ENCODE results near the gene SHFL. TPM values are rescaled to one million over a fixed set of nuclear protein-coding genes. Genes with fewer than 3 reads are reported as not detected.
A peak's percentile ranks its signal among the peaks of the same experiment; 100 is the strongest.

The SHFL gene
- 10 to 100 TPM; 19.9 to 21.5 (median 20.8) TPM for polyA plus RNA-seq (ENCODE audit: insufficient read length in 3 of 3)

DNA sequence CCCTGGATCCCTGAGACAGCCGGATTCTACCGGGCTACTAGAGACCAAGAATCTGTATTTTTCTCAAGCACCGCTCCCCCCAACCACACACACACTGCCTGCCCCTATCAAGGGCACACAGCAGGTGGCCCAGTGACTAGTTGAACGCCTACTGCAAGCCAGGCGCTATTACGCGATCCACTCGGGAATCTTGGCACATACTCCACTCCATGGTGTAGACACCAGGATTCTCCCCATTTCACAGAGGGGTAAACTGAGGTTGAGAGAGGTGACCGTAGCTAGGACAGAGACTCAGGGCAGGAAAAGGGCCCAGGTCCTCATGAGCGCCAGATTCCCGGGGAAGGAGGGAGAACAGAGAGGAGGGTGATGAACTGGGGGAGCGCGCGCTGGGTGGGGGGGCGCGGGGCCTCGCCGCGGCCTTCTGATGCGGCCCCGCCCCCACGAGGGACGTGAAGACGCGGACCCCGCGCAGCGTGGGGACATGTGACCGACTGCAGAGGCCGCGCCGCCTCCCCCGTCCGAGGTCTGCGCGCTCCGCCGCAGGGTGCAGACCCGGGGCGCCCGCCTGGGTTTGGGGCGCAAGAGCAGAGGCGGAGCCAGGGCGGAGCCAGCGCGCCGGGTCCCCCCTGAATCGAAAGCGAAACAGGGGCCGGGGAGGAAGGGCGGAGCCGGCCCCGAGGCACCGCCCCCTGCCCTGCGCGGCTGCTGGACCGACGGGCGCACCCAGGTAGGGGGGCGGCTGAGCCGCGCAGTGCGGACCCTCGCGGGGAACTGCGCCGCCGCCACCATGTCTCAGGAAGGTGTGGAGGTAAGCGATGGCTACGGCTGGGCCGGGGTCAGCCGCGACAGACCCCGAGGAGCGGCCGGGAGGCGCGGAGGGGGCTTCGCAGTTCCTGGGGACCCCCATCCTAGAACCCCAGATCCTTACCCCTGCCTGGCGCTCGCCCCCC is at the start of gene SHFL:
Gene SHFL (plus strand): TSS at position 677 of the 950 bp plus-strand sequence. CDS start 111 bp downstream, at position 788.
- DNase-seq (ENCODE audit: low read depth in 3 of 3, low spot score in 2 of 3), result no peak

DNA sequence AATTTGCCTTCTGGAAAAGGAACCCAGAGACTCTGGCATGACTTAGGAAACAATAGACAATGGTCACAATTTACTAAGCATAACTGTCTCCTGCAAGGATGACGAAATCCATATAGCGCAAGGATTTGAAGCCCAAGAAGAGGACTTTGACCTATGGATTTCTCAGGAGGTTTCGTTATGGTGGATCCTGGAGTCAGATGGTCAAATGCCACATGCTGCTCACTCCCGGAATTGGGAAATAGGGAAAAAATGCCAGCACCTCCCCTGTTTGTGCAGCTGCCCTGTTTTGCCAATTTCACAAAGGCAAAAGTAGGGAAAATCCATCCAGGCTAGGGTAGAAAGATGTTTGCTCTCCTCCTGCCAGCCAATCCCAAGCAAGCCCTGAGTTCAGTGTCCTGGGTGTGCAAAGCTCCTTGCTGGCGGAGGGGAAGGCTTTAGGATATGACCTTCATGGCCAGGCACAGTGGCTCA is 49.5 kb upstream of the SHFL start:
- DNase-seq (ENCODE audit: low read depth in 3 of 3, low spot score in 2 of 3), result no peak

DNA sequence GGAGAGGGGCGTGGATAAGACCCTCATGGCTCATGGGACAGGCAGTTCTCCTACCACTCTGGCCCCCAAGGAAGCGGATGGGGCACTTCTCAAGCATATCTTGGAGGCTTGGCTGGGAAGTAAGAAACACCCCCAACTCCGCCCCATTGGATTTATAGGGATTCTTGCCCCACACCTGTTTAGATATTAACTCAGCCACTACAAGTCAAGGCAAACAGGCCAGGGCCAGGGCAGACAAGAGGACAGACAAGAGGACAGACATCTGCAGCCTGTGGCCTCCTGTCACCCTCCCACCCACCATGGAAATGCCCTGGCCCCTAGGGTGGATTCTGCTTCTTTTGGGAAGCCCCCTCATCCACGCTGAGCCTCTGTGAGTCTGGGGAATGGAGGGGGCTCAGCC is 48.8 kb upstream of the SHFL start:
- DNase-seq (ENCODE audit: low read depth in 3 of 3, low spot score in 2 of 3), result no peak

DNA sequence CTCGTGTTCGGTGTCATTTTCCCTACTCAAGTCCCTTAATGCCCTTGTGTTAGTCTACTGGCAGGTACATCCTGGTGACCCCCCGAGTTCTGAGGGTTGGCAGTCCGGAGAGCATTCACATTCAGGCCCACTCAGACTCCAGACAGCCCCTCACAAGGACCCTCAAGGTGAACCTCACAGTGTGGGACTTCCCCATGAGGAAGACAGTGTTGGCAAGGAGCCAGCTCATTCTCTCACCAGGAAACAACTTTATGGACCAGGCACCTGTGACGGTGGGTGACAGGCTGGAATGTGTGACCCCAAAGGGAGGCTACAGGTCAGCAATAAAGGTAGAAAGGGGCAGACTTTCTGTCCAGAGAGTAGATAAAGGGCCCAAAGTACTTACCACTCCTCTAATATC is 48.3 kb upstream of the SHFL start:
- no peak for DNase-seq (ENCODE audit: low read depth in 3 of 3, low spot score in 2 of 3)

DNA sequence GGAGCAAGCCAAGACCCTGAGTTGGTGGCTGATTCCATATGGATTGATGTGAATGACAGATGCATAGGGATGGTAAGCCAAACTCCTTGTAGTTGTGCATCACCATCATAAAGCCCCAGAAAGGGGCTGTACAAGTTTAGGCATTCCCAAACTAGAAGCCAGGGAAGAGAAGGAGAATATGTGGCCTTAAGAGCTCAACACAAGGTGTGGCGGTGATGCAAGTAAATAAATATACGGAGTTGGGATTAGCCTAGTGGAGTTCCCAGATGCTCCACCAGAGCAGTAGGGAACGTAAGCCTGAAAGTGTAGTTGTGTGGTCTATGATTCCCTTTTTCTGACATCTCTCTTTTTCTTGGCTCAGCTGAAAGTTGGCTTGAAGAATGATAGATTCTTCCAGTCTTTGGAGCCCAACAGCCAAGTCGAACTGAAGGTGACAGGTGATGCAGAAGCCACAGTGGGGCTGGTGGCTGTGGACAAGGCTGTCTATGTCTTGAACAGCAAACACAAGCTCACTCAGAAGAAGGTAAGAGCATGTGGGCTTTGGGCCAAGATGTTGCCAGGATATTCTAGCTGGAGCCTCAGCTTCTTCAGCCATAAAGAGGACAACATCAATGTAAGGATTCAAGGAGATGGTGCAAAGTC is 42.7 kb upstream of the SHFL start:
- peak; percentile 21 to 45 (median 21) for DNase-seq (ENCODE audit: low read depth in 3 of 3, low spot score in 2 of 3)

DNA sequence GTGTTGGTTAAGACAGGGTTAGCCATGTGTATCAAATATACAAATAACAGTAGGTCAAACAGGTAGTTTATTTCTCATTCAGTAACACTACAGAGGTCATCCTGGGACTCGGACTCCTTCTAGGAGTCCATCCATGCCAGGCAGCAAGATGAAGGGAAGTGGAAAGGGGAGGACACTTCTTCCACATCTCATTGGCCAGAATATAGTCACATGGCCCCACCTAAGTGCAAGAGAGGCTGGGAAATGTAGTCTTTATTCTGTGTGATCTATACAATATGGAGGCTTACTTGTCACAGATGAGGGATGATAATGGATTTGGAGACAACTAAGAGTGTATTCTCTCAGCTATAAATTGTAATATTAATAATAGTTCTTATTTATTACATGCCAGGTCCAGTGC is 41.7 kb upstream of the SHFL start:
- DNase-seq (ENCODE audit: low read depth in 3 of 3, low spot score in 2 of 3), result no peak

DNA sequence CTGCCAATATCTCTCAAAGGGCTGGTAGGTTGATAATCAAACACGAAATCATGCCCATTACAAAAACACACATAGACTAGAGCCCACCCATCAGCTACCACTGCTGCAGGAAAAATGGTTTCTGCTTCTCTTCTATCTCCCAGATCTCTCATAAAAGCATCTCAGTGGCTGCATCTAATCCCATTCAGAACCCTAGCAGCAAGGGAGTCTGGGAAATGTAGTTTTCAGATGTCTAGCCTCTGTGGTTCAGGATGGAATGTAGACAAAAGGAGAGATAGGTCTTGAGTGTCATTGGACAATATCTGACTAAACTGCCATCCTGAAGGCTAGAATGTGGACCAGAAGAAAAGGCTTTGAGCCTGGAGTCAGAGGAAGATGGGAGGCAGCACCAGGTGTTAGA is 40.7 kb upstream of the SHFL start:
- DNase-seq (ENCODE audit: low read depth in 3 of 3, low spot score in 2 of 3), result no peak

DNA sequence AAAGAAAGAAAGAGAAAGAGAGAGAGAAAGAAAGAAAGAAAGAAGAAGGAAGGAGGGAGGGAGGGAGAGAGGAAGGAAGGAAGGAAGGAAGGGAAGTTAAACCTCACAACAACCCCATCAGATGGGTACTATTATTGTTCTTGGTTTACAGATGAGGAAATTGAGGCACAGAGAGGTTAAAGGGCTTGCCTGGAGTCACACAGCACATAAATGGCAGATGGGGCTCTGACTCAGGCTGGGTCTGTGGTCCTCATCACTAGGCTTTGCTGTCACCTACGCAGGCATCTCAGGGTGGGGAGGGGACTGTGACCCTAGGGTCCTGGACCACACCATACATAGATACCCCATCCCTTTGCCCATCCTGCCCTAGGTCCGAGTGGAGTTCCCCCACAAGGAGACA is 36.5 kb upstream of the SHFL start:
- no peak for DNase-seq (ENCODE audit: low read depth in 3 of 3, low spot score in 2 of 3)

DNA sequence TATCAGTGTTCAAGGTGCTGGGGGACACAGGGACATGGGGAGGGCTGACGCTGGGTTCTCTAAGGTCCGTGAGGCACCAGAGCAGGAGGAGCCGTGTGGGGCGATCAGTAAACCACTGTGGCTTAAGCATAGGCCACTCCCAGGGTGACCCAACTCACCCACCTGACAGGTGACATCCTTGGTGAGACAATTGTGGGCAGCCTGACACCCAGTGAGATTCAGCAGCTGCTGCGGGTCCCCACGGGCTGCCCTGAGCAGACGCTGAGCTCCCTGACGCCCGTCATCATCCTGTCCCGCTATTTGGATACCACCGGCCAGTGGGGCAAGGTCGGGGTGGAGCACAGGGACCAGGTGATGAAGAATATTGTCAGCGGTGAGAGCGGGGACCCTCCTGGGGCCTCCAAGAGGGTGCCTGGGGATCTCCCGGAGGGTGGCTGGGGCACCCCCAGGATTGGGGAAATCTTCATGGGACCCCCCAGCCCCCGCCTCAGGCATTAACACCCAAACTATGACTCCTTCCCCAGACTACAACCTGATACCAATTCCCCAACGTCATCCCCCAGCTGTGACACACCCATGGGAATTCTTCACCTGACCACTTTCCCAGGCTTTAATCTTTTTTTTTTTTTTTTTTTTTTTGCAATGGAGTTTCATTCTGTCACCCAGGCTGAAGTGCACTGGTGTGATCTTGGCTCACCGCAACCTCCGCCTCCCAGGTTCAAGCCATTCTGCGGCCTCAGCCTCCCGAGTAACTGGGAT is 33.3 kb upstream of the SHFL start:
- DNase-seq (ENCODE audit: low read depth in 3 of 3, low spot score in 2 of 3), result no peak

DNA sequence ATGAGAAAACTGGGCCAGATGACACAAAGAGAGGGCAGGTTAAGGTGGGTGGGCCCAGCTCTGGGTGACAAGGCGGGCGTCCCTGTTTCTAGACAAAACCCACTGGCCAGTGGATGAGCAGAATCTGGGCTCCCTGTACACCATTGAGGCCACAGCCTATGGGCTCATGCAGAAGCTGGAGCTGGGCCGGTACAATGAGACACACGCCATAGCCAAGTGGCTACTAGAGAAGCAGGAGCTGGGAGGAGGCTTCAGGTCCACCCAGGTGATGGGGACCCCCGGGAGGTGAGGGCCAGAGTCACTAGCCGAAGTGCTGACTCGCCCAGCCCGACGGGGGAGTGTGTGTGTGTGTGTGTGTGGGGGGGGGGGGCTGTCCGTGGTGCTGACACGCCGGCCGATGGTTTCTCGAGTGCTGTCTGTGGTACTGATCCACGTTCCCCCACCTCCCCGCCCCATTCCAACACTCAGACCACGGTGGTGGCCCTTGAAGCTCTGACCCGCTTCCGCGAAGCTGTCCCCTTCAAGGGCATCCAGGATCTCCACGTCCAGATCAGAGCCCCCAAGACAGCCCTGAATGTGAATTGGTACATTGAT is 24.3 kb upstream of the SHFL start:
- DNase-seq (ENCODE audit: low read depth in 3 of 3, low spot score in 2 of 3), result no peak

DNA sequence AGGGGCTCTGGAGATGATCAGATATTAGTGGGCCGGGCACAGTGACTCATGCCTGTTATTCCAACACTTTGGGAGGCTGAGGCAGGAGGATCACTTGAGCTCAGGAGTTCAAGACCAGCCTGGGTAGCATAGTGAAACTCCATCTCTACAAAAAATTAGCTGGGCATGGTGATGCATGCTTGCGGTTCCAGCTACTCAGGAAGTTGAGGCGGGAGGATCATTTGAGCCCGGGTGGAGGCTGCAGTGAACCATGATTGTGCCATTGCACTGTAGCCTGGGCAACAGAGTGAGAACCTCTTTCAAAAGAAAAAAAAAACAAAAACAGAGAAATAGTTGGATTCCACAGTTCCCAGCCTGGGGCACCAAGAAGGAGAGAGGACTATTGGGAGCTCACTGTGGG is 17.9 kb upstream of the SHFL start:
- no peak for DNase-seq (ENCODE audit: low read depth in 3 of 3, low spot score in 2 of 3)

DNA sequence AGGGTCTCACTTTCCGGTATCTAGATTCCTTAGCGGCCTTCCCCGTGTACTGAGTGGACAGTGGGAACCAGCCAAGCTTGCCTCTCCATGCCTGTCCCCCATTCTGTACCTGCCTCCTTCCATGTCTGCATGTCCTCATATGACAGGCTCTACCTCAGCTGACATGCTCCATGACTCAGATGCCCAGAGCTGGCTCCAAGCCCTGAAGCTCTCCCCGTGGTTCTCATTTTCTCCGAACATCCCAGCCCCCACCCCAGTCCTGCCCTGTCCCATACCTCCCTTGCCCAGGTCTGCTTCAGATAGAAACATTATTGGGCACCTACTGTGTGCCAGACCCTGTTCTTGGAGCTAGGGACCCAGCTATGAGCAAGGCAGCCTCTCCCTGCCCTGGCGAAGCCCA is 17.1 kb upstream of the SHFL start:
- DNase-seq (ENCODE audit: low read depth in 3 of 3, low spot score in 2 of 3), result no peak

DNA sequence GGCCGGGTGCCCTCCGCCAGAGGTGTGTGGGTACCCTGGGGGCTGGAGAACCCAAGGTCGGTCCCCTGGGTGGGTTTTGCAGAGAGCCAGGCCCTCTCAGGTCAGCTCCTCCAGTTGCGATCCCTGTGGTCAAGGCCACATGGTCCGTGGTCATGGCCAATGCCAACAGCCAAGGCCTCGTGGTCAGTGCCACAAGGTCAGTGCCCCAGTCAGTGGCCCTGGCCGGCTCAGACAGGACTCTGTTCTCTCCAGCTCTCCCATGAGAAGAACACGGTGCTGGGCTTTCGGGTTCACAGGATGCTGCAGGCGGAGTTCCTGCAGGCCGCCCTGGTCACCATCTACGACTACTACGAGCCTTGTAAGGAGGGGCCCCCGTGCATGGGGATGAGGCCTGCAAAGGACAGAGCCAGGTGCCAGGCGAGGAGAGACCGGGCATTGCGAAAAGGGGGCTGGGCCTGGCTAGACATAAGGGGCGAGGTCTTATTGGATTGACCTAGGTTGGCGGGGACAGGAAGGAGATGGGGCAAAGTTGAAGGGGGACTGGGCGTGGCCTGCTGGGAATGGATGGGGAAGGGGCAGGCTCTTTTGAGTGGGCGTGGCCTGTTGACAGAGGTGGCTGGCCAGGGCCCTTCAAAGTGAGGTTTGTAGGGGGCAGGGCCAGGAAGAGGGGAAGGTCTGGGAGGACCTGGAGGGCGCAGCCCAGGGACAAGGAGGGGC is 15.2 kb upstream of the SHFL start:
- DNase-seq (ENCODE audit: low read depth in 3 of 3, low spot score in 2 of 3), result no peak

DNA sequence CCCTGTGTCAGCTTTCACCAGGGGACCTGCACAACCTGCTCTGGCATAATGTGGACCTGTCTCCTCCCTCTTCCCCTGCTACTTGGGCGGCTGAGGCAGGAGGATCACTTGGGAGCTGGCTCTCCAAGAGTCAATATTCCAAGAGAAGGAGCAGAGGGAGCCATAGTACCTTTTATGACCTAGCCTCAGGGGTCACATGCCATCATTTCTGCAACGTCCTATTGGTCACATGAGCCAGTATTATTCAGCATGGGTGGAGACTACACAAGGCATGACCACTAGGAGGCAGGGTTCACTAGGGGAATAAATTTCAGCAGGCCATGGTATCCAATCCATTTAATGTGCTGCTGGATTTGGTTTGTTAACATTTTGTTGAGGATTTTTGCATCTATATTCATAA is 12.0 kb upstream of the SHFL start:
- no peak for DNase-seq (ENCODE audit: low read depth in 3 of 3, low spot score in 2 of 3)

DNA sequence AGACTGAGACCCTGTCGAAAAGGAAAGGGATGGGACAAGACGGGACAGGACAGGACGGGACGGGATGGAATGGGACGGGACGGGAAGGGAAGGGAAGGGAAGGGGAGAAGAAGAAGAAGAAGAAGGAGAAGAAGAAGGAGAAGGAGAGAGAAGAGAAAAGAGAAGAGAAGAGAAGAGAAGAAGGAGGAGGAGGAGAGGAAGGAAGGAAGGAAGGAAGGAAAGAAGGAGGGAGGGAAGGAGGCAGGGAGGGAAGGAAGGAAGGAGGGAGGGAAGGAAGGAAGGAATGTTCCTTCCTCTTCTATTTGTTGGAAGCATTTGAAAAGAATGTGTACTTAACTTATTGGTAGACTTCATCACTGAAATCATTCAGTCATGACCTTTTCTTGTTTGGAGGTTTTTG is 9.6 kb upstream of the SHFL start:
- DNase-seq (ENCODE audit: low read depth in 3 of 3, low spot score in 2 of 3), result no peak

DNA sequence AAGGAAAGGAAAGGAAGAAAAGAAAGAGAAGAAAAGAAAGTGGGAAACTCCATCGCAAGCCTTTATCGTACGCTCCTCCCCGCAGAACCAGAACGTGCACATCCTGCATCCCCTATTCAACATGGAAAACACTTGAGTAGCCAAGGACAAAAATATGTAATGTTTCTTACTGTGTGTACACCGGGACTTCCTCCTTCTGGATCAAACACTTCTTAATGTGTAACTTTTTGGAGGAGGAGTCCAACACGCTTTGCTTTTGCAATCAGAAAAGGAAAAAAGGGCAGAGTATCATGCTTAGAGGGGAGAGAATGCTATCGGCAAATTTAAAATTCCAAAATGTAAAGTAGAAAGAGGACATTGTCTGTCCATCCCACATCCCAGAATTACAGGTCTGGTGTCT is 7.8 kb upstream of the SHFL start:
- DNase-seq (ENCODE audit: low read depth in 3 of 3, low spot score in 2 of 3), result no peak

DNA sequence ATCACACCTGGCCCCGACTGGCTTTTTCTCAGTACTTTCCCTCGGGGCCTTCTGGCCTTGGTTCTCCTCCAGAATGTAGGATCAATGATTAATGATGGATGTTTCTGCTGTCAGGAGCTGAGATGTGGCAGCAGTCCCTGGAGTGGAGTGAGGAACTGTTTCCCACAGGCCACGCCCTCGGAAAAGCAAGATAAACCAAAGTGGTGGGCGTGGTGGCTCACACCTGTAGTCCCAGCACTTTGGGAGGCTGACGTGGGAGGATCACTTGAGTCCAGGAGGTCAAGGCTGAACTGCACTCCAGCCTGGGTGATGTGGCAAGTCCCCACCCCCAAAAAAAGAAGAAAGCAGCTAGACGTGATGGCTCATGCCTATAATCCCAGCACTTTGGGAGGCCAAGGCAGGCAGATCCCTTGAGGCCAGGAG is 7.1 kb upstream of the SHFL start:
- DNase-seq (ENCODE audit: low read depth in 3 of 3, low spot score in 2 of 3), result no peak

DNA sequence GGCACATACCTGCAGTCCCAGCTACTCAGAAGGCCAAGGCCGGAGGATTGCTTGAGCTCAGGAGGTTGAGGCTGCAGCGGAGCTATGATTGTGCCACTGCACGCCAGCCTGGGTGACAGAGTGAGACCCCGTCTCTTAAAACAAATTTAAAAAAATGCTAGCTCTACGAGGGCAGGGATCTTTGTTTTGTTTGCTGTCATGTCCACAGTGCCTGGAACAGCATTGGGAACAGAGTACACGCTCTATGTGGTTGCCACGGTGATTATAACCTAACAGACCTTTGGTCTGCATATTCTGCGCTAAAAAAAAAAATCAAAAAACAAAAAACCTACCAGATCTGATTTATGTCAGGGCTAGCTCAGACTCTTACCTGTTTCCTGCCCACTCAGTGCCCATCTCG is 2.2 kb upstream of the SHFL start:
- no peak for DNase-seq (ENCODE audit: low read depth in 3 of 3, low spot score in 2 of 3)

DNA sequence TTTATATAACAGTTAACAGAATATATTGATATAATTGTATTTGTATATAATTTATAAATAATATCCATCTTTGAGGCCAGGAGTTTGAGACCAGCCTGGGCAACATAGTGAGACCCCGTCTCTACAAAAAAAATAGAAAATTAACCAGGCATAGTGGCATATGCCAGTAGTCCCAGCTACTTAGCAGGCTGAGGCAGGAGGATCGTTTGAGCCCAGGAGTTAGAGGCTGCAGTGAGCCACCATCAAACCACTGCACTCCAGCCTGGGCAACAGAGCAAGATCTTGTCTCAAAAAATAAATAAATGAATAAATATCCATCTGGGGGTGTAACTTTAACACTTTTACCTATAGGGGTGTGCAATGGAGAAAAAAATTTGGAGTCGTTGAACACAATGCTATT is 1.3 kb upstream of the SHFL start:
- no peak for DNase-seq (ENCODE audit: low read depth in 3 of 3, low spot score in 2 of 3)

DNA sequence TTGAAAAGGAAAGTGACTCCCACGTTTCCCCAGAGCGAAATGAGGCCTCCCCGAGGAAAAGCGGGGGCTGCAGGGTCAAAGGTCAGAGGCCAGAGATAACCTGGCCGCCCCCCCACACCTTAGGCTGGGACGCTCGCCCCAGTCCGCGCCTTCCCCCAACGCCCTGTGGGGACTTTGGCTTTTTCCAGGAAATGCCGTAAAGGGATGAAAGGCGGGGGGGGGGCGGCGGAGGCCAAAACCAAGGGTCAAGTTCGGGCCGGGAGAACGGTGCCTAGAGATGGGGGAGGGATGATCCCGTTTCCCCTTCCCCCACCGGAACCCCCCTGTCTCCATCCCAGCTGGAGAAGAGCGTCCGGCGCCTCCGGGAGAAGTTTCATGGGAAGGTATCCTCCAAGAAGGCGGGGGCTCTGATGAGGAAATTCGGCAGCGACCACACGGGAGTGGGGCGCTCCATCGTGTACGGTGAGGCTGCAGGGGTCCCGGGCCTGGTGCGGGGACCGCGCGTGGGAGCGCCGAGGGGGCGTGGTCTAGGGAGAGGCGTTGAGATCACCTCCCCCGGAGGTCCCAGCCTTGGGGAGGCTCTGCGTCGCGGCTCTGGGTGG is 575 bp downstream of the SHFL start:
- DNase-seq (ENCODE audit: low read depth in 3 of 3, low spot score in 2 of 3), result no peak

Measured in right renal cortex interstitium (tissue), 3 donors.